GM18507 (cell line): ENCODE results near the gene CMIP.

ENCODE experiments used
- DNase-seq: peaks from one replicate; pipeline ENCODE4 v3.0.0; 2011; ENCODE audit warnings: low read depth; ENCODE audit not compliant: insufficient read length; ENCODE audit errors: extremely low spot score
- FAIRE-seq: peaks from 2 replicates; lab custom pipeline; 2011; peaks lifted over from hg19 to GRCh38; lab: Jason Lieb, UNC

The CMIP gene

GRCh38 chr16:81445143-81445961, 744 bp downstream of the CMIP start:
- DNase-seq (peak; percentile 54), FAIRE-seq (no peak)

GRCh38 chr16:81445966-81446906, 1.6 kb downstream of the CMIP start:
- FAIRE-seq, result peak; percentile 24
- no peak for DNase-seq

- FAIRE-seq (no peak), DNase-seq (no peak)
These were observed 2.3 kb downstream of the CMIP start for GRCh38 chr16:81446907-81447268.

- DNase-seq, result no peak
These were observed 2.9 kb downstream of the CMIP start for GRCh38 chr16:81447383-81448101.

GRCh38 chr16:81448154-81449131, 3.8 kb downstream of the CMIP start:
- DNase-seq (no peak), FAIRE-seq (no peak)

More at GRCh38 chr16:81447383-81448101, 2.9 kb downstream of the CMIP start:
- FAIRE-seq, result no peak

GRCh38 chr16:81449241-81449640, 4.6 kb downstream of the CMIP start:
- DNase-seq (no peak), FAIRE-seq (no peak)

GRCh38 chr16:81449899-81450608, 5.4 kb downstream of the CMIP start:
- FAIRE-seq (no peak), DNase-seq (no peak)

- FAIRE-seq (no peak), DNase-seq (no peak)
These were observed 6.3 kb downstream of the CMIP start for GRCh38 chr16:81450783-81451491.

- DNase-seq (no peak), FAIRE-seq (no peak)
These were observed 7.4 kb downstream of the CMIP start for GRCh38 chr16:81451753-81452680.

- DNase-seq (no peak), FAIRE-seq (no peak)
These were observed 8.6 kb downstream of the CMIP start for GRCh38 chr16:81453091-81453728.

- DNase-seq, result no peak
- FAIRE-seq, result no peak
These were observed 9.4 kb downstream of the CMIP start for GRCh38 chr16:81454044-81454443.

GRCh38 chr16:81455006-81455405, 10.4 kb downstream of the CMIP start:
- no peak for DNase-seq
- FAIRE-seq, result no peak

- no peak for DNase-seq
- FAIRE-seq, result no peak
These were observed 11.3 kb downstream of the CMIP start for GRCh38 chr16:81455720-81456494.

GRCh38 chr16:81456523-81457325, 12.1 kb downstream of the CMIP start:
- DNase-seq (no peak), FAIRE-seq (no peak)
